Neutrophil (primary cell): ENCODE measurements around the gene PLCB4.

Experiments
- H3K27ac ChIP-seq: fragments of 200-600 bp; sonication (generic); 2 replicates; pipeline ENCODE4 v1.5.1; 2016; ENCODE audit warnings: mild to moderate bottlenecking, moderate library complexity
- H3K27me3 ChIP-seq: fragments of 200-600 bp; sonication (generic); 2 replicates; pipeline ENCODE4 v1.6.0; 2016; ENCODE audit warnings: mild to moderate bottlenecking
- H3K36me3 ChIP-seq: fragments of 200-600 bp; sonication (generic); 2 replicates; pipeline ENCODE4 v1.5.1; 2017
- H3K4me1 ChIP-seq, 2 experiments: fragments of 200-600 bp in 1 of 2; sonication (generic) in 1 of 2; 1 replicate in 1 of 2; 2 replicates in 1 of 2; pipeline versions ENCODE4 v1.5.1 to v1.6.1; 2013 to 2016; ENCODE audit warnings: low read depth in 1 of 2, low read length in 1 of 2, mild to moderate bottlenecking in 1 of 2, moderate library complexity in 1 of 2; ENCODE audit not compliant: control insufficient read depth in 1 of 2, insufficient read depth in 1 of 2
- H3K4me3 ChIP-seq, 2 experiments: fragments of 200-600 bp in 1 of 2; sonication (generic) in 1 of 2; 1 replicate in 1 of 2; 2 replicates in 1 of 2; pipeline ENCODE4 v1.5.1; 2013 to 2016; ENCODE audit warnings: low read depth in 1 of 2, low read length in 1 of 2, mild to moderate bottlenecking in 1 of 2, moderate library complexity in 1 of 2
- H3K9me3 ChIP-seq: fragments of 200-600 bp; sonication (generic); 2 replicates; pipeline ENCODE4 v1.5.1; 2016
- CTCF ChIP-seq: fragments of 200-600 bp; sonication (generic); IDR thresholded peaks from 2 replicates; pipeline ENCODE4 v1.5.1; 2016; ENCODE audit warnings: antibody characterized with exemption

The PLCB4 gene

GRCh38 chr20:9261781-9262180 lies 192.9 kb downstream of the PLCB4 start:
- no peak overlapping the region for H3K4me3 ChIP-seq
- TF ChIP-seq CTCF: no peak
- H3K36me3 ChIP-seq: no peaks in the 10 kb centered on the region
- no peaks in the 10 kb centered on the region for H3K27me3 ChIP-seq
- H3K9me3 ChIP-seq: no peaks in the 10 kb centered on the region
- H3K27ac ChIP-seq: no peak overlapping the region
- H3K4me1 ChIP-seq: no peaks in the 10 kb centered on the region

GRCh38 chr20:9262653-9263194 lies 193.8 kb downstream of the PLCB4 start:
- H3K4me3 ChIP-seq: no peak overlapping the region
- H3K27ac ChIP-seq: no peak overlapping the region

GRCh38 chr20:9269280-9269971 lies 200.5 kb downstream of the PLCB4 start:
- Histone ChIP-seq H3K4me3 (no peak overlapping the region), H3K27me3 (no peaks in the 10 kb centered on the region), H3K36me3 (no peaks in the 10 kb centered on the region), H3K27ac (no peak overlapping the region), H3K4me1 (no peaks in the 10 kb centered on the region), H3K9me3 (no peaks in the 10 kb centered on the region)
- no peak for TF ChIP-seq CTCF

More at GRCh38 chr20:9262653-9263194, 193.8 kb downstream of the PLCB4 start:
- TF ChIP-seq CTCF: no peak
- no peaks in the 10 kb centered on the region for H3K9me3 ChIP-seq
- H3K27me3 ChIP-seq: no peaks in the 10 kb centered on the region
- no peaks in the 10 kb centered on the region for H3K36me3 ChIP-seq
- no peaks in the 10 kb centered on the region for H3K4me1 ChIP-seq

GRCh38 chr20:9270831-9271230 lies 201.9 kb downstream of the PLCB4 start:
- Histone ChIP-seq H3K4me1 (no peaks in the 10 kb centered on the region), H3K27ac (no peak overlapping the region), H3K9me3 (no peaks in the 10 kb centered on the region), H3K4me3 (no peak overlapping the region), H3K36me3 (no peaks in the 10 kb centered on the region), H3K27me3 (no peaks in the 10 kb centered on the region)
- no peak for TF ChIP-seq CTCF

- no peaks in the 10 kb centered on the region for H3K9me3 ChIP-seq
- peaks cover 12% of the 10 kb centered on the region for H3K27me3 ChIP-seq
- no peak overlapping the region for H3K4me3 ChIP-seq
- no peaks in the 10 kb centered on the region for H3K4me1 ChIP-seq
- H3K36me3 ChIP-seq: no peaks in the 10 kb centered on the region
- no peak for TF ChIP-seq CTCF
- no peak overlapping the region for H3K27ac ChIP-seq
Observed at GRCh38 chr20:9276966-9277468, 208.1 kb downstream of the PLCB4 start.
